Astrocyte of the cerebellum (primary cell): Measurements from ENCODE around the gene CLN6.

ENCODE experiments used
- DNase-seq: peaks from one replicate; pipeline ENCODE4 v3.0.0-alpha.2; 2011; ENCODE audit warnings: low read depth
- H3K4me3 ChIP-seq: 2 replicates; pipeline ENCODE4 v1.5.1; 2011; ENCODE audit warnings: mild to moderate bottlenecking, low read depth, low read length, moderate library complexity
- in situ Hi-C: cut with HindIII; loops from 2 replicates; pipeline ENCODE4 v1.10.0; 2017; ENCODE audit warnings: low sequenced_read_pairs
- TF ChIP-seq, protein P1 (sequence below): IDR thresholded peaks from 2 replicates; pipeline ENCODE4 v1.5.1; 2012; ENCODE audit warnings: low read length, low read depth, moderate library complexity, mild to moderate bottlenecking; ENCODE audit errors: missing control alignments

The CLN6 gene

DNA sequence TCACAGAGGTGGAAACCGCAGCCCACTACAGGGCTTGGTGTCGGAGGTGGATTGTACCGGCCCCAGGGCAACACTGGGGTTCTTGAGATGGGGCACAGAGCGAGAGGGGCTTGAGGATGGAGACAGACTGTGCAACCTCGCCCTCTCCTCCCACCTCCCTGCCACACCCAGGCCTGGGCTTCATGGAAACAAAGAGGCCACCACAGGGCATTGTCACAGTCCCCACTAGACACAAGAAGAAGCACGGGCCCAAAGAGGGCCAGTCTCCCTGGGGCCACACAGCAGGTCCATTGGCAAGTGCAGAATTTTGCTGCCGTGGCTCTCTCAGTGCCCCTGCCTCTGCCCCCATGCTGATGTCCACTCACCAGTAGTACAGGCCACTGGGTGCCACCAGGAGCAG lies 20.3 kb downstream of the CLN6 start:
- DNase-seq = no peak
- TF ChIP-seq, protein P1, sequence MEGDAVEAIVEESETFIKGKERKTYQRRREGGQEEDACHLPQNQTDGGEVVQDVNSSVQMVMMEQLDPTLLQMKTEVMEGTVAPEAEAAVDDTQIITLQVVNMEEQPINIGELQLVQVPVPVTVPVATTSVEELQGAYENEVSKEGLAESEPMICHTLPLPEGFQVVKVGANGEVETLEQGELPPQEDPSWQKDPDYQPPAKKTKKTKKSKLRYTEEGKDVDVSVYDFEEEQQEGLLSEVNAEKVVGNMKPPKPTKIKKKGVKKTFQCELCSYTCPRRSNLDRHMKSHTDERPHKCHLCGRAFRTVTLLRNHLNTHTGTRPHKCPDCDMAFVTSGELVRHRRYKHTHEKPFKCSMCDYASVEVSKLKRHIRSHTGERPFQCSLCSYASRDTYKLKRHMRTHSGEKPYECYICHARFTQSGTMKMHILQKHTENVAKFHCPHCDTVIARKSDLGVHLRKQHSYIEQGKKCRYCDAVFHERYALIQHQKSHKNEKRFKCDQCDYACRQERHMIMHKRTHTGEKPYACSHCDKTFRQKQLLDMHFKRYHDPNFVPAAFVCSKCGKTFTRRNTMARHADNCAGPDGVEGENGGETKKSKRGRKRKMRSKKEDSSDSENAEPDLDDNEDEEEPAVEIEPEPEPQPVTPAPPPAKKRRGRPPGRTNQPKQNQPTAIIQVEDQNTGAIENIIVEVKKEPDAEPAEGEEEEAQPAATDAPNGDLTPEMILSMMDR = no peak
- in situ Hi-C loops = no loop called here
- H3K4me3 ChIP-seq = no peak overlapping the region

- in situ Hi-C loops = no loop called here
- H3K4me3 ChIP-seq = no peak overlapping the region
- DNase-seq = no peak
- TF ChIP-seq, protein P1 = no peak
These were observed 20.8 kb downstream of the CLN6 start for GRCh38 chr15:68208636-68209240.

GRCh38 chr15:68208136-68208535 lies 21.4 kb downstream of the CLN6 start:
- DNase-seq = no peak

GRCh38 chr15:68207176-68207935 lies 22.2 kb downstream of the CLN6 start:
- in situ Hi-C loops = no loop called here
- no peak overlapping the region for H3K4me3 ChIP-seq
- TF ChIP-seq, protein P1 = no peak
- no peak for DNase-seq

More at GRCh38 chr15:68208136-68208535, 21.4 kb downstream of the CLN6 start:
- in situ Hi-C loops = no loop called here
- TF ChIP-seq, protein P1 = no peak
- H3K4me3 ChIP-seq = no peak overlapping the region

GRCh38 chr15:68206711-68207151 lies 22.8 kb downstream of the CLN6 start:
- in situ Hi-C loops = no loop called here
- DNase-seq = no peak
- TF ChIP-seq, protein P1 = no peak
- no peak overlapping the region for H3K4me3 ChIP-seq

DNA sequence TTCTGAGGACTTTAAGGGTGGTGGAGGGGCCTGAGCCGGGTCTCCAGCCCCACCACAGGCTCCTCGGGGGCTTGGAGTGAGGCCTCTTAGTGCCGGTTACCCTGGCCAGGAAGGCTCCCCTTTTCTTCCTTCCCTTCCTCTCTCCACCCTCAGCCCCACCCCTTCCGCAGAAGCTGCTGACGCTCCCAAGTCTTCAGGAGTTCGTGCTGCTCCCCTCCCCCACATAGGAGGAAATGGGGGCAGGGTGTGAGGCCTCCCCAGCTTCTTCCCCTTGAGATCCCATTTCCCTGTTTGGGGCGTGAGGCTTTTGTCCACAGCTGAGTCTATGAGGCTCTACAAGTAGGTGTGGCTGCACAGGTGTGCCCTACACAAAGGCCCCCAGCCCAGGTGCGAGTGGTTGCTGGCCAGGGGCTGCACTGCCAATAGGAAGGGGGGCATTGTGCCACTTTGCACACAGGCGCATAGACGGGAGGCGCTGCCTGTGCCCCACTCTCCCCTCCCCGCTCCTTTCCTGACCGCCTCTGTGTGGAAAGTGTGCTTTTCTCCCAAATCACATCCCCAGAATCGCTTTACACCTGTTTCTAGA lies 23.5 kb downstream of the CLN6 start:
- in situ Hi-C loops = no loop called here
- no peak for DNase-seq
- TF ChIP-seq, protein P1 = no peak
- H3K4me3 ChIP-seq = no peak overlapping the region
